HuH-7 (cell line): Measurements from ENCODE around the gene COL25A1.
"Not testable (repeated sequence)": the region's sequence is repeated elsewhere in the genome, so short reads cannot be mapped to it uniquely, and the experiment has no call there.

Experiments
- DNase-seq: peaks from one replicate; pipeline ENCODE4 v3.0.0; 2011; ENCODE audit warnings: low spot score

Gene COL25A1

DNA sequence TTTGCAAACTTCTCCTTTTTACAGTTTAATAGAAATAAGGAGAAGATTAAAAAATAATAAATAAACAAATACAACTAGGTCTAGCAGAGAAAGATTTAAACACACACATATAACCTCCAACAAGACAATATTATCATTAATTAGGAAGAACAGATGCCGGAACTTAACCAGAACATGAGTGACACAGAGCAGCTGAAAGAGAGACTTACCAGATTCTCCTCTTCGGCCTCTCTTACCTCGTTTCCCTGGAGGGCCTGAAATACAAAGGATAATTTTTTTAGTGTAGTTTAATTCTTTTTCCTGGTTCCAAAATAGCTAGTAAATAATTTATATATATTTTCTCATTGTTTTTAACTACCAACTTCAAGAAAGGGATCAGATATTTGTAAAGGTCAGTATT, 252.5 kb downstream of the COL25A1 start:
- no peak for DNase-seq

DNA sequence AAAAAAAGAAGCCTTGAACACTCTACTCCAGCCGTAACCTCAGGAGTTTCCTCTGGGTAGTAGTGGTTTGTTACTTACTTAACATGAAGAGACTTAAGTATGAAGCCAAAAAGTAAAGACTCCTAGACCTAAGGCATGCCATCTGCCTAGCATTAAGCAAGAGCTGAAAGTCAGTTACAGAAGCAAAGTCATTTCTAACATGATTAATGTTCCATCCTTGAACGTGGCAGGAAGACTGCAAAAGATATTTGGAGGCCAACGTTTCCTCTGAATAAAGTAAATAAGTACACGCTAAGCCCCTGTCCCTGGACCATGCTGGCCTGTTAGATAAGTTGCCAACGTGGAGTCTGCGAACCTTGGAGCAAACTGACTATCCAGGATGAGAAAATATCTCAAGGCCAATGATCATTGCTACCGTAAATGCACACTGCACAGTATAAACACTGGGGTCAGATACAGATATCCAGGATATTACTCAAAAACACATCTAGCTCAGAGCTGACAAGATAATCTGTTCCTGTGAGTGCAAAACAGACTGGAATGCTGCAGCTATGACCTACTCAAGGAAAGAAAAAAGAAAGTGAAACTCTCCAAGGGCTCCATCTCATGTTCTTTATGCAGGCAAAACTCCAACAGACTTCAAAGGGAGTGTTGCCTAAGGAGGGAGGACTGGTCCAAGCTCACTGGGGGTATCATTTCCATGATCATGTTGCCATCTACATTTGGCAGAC, 255.8 kb downstream of the COL25A1 start:
- no peak for DNase-seq

DNA sequence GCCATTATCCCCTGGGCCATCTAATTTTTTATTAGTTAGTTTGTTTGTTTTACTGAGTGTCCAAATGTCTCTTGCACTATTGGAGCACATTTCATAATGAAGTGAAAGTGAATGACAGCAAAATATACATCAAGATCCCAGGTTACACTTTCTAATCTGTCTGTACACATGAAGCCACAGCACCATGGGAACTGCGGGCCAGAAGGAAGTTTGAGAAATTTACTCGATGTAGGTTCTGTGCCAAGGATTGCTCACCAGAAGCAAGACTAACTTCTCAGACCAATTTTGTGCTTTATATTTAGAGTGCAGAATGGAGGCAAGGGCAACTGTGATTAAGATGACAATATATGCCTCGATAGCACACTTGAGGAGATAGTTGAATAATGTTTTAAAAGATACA, 258.0 kb downstream of the COL25A1 start:
- no peak for DNase-seq

DNA sequence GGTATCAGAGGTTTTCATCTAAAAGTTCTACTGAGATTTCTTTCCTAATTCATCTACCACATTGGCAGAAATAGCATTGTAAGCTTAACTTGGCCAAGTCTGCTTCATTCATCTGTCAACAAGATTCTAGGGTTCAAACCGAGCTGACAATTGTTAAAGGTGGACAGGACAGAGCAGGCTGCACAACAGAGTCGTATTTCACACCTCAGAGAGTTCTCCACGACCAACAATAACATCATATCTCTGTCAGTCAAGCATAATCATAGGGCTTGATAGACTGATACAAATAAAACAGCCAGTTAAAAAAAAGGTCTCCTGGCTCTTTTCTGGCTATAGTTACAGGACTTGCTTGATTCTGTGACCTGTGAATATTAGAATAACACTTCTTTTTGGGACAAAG, 259.2 kb downstream of the COL25A1 start:
- no peak for DNase-seq

DNA sequence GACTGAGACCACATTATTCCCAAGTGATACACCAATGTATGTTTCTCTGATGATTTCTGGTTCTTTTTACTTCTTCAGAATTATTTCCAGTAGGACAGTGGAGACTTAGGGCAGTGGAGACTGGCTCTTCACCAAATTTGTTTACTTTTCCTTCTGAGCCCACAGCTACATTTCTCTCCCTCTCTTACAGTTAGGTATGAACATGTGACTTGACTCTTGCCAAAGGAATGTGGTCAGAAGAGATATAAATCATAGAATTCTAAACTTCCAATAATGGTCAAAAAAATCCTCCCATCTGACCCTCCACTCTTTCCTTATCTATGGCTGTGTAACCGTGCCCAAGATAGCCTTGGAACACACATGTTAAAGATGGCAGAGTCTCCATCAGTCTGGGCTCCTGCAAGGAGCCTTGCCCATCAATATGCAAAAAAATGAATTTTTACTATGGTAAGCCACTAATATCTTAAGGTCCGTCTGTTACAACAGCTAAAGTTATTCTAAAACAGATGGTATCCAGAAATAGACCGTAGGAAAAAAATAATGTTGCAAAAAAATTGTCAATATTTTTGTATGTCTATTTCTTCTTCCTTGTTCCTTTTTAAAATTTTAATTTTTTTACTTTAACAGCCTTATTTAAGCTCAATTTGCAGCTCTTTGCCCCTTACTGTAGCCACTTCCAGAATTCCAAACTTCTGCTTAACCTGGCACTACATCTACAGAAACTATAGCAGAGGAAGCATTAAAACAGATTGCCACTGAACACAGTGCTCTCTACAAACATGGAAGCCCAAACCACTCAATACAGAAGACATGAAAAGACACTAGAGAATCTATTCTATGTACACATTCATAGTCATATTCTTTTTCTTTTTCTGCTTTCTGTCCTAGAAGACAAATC, 260.7 kb downstream of the COL25A1 start:
- DNase-seq: no peak

DNA sequence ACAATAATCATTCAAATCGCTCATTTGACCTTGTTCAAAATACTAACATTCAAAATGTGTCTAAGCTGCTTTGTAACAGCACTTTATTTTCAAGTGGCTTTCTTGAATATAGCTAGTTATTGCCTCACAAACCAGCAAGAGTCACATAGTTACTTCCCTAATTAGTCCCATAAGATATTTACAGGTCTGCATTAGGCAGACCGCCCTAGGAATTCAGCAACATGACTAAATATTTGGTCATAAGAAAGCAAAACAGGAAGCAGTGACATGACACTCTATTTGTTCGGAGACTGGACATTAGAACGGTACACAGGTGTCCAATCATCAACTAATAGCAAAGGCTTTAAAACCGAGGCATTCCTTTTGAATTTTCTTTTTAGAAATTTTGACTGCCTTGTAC, 262.0 kb downstream of the COL25A1 start:
- DNase-seq: no peak

DNA sequence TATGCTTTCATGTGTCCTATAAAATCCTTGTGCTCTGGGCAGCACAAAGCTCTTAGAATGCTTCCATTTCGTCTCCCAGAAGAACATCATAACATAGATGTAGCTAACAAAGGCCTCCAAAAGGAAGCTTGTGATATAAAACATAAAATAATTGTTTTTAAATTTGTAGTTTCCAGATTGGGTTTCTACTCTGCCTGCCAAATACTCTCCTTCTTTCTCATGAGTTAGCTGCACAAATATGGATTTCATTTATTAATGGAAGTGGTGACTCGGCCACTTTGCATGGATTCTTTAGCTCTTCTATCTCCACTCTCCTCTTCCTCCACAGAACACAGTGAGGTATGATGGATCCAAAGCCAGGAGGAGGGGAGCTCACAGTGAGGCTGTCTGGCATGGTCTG, 265.4 kb downstream of the COL25A1 start:
- DNase-seq: no peak

DNA sequence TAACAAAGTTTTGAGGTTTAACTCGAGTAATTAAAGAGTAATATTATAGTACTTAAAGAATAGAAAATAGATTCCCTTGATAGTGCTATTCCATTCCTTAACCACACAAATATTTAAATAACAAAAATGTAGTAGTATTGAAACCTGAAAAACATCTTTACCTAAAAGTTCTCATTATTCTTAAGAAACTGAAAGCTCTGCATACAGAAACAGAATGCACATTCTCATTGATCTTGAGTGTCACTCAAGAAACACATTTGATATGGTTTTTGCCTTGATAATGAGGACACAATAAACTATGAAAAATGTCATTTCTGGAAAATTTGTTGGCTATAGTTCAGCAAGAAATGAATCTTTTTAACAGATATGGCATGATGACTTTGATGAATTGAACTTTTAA, 268.5 kb downstream of the COL25A1 start:
- DNase-seq: no peak

DNA sequence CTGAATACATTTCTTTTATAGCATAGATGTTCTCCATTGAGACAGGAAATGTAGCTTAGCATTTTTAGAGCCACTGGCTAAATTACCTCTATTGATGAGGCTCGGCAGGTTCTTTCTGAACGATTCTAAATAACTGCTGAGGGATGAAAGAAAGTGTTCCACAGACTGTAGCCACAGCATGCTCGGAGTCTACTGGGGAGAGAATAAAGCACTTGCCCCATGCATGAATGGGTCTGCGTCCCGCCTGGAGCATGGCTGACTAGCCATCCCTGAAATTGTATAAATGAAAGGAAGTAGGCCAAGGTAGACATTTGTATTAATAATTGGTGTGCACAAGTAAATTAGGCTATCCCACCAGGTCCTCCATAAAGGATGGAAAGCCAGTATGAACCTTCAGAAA, 269.8 kb downstream of the COL25A1 start:
- DNase-seq: no peak

DNA sequence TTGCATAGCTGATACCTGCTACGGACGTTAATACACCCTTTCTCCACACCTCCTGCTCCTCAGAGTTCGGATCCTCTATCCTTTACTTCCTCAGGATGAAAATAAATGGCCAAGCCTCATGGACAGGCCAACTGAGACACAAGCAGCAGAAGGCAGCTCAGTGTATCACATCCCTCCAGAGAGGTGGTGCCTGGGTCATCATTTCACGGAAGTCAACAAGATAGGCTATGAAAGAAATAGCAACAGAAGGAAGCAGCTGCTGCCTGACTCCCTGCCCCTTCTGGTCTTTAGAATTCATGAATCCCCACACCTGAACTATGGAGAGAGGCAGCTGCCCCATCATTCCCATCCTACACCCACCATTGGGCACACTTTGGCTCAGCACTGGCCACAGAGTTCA, 272.5 kb downstream of the COL25A1 start:
- DNase-seq: no peak

DNA sequence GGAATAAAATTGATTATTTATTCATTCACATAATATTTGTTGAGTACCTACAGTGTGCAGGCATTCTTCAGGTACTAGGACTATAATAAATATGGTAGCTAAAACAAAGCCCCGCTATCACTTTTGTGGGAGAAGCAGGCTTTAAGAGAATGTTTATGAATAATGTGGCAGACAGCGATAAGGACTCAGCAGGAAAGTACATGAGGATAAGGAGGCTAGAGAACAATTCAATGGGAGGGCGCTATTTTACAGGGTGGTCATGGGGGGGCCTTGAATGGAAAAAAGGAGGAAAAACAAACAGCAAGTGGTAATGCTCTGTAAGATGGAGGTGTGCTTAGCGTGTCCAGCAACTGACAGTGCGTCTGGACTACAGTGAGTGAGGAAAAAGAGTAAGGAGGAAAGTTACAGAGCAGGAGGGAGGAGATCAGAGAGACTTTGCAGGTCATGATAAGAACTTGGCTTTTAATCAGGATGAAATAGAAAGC, 275.4 kb downstream of the COL25A1 start:
- no peak for DNase-seq

DNA sequence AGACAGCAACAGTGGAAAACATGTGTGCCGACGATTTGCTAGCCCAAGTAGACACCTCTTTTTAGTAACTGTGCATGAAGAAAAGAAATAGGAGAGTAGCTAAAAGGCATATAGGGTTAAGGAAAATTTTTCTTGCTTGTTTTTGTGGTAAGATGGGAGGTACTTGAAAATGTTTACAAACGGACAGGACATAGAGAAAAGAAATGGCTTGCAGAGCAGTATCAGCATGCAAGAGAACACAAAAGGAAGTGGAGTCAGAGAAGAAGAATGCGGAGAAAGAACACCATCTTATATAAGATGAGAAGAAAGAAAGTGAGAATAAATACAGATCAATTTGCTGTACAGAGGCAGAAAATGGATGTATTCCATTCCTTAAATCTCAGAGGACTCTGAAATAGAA, 275.9 kb downstream of the COL25A1 start:
- DNase-seq: no peak

DNA sequence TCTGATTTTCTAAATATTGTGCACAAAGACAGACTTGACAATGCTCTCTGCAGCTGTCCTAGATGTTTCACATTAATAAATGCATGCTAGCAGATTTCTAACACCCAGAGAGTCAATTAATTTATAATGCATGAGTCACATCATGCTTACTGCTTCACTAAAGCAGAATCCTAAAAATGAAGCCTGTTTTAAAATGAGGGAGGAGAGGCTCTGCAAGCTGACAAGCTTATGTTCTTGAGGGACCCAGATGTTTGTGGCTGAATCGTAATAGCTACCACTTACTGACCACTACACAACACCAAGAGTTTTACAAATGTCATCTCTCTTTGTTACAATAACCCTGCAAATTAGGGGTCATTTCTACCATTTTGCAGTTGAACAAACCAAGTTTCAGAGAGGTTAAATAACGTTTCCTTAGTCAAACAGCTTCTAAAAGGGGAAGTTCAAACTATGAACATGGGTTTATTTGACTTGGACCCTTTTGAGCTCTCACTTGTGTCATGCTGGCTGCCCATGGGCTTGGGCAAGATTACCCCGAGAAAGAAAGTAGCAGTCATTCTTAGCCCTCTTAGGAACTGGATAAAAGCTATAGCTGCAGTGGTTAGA, 276.9 kb downstream of the COL25A1 start:
- DNase-seq: no peak

DNA sequence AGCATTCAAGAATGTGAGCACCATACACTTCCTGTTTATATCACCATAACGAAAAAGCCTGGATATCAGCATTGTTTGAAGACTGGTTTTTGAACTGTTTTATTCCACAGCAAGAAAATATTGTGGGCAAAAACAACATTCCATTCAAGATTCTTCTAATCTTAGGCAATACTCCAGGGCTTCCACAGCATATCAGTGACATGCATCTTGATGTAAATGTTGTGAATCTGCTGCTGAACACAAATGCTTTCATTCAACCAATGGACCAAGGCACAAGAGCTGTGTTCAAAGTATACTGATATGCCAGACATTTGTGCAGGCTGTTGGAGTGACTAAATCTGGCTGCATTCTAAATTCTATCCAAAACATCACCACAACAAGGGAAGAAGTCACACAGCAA, 279.5 kb downstream of the COL25A1 start:
- no peak for DNase-seq

DNA sequence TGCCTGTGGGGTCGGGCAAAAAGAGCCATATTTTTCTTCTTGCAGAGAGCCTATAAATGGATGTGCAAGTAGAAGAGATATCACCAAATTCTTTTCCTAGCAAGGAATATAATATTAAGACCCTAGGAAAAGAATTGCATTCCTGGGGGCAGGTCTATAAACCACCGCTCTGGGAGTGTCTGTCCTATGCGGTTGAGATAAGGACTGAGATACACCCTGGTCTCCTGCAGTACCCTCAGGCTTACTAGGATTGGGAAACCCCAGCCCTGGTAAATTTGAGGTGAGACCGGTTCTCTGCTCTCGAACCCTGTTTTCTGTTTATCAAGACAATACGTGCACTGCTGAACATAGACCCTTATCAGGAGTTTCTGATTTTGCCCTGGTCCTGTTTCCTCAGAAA, 280.8 kb downstream of the COL25A1 start:
- not testable (repeated sequence) for DNase-seq

DNA sequence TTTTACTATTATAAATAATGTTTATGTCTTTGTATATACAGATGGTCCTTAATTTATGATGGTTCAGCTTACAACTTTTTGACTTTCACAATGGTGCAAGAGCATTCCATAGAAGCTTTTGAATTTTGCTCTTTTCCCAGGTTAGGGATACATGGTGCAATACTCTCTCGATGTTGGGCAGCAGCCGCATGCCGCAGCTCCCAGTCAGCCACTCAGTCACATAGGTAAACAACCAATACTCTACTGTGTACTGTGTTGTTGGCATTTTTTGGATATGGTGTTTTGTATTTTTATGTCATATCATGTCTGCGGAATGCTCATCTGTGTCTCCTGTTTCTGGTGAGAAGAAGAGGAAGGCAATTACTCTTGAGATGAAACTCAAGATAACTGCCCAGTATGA, 281.6 kb downstream of the COL25A1 start:
- no peak for DNase-seq

DNA sequence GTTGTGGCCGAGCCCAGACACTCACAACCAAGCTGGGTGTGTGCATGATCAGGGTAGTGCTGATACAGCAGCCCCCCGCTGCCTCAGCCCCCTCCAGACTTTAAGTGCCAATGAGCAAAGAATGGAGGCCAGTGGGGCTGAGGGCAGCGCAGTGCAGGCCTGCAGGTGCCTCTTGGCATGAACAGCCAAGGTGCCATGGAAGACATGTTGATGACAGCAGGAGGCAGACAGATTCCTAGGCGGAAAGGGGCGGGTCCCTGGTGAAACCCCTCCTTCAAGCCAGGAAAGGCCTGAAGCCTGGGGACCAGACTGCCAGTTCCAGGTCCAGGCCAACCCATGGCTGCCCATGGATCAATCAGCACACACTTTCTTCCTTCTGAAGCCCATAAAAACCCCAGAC, 286.3 kb downstream of the COL25A1 start:
- no peak for DNase-seq

DNA sequence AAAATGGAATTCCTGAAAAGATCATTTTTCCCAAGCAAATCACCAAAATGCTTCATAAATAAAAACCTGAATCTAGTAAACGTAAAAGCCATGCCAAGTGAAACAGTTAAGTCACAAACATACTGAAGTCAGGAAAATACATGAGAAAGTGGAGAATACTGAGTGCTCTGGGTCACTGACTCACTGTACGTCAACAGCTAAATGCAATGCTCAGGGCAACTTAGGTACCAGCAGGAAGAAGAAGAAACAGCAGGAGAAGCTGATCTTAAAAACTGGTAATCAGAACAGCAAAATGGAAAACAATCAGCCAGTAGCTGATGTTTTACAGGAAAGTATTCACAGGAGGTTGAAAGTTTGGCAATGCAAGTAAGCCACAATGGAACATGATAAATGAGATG, 287.0 kb downstream of the COL25A1 start:
- DNase-seq: no peak

DNA sequence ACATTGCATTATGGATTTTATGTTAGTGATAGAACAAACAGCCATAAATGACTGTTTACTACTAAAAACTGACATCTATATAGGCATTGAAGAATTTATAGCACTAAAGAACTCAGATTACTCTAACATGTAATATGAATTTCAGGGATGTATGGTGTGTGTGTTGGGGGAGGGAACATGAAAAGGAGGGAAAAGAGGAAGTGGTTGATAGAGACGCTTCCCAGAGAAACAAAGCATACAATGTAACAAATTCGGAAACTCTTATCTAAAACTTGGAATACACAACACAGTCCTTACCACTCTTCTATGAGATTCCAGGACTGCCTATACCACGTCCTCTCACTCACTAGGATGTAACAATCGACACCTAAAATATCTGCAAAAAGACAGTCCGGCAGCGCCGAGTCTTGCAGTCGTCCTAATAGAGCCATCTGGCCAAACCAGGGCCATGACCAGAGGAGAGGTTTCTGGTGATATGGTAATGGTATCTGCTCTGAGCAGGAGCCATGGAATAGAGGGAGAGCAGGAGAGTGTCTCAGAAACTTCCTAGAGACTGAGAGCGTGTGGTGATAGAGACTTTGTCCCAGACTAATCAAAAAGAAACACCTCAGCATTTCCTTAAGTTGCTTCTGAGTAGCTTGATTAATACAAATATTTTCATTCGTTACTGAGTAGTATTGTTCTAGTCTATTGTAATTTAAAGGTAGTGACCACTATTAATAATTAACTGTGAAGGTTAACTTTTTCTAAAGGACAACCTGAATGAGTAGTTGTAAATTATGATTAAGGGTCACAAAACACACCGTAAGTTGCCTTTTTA, 287.7 kb downstream of the COL25A1 start:
- DNase-seq: no peak

DNA sequence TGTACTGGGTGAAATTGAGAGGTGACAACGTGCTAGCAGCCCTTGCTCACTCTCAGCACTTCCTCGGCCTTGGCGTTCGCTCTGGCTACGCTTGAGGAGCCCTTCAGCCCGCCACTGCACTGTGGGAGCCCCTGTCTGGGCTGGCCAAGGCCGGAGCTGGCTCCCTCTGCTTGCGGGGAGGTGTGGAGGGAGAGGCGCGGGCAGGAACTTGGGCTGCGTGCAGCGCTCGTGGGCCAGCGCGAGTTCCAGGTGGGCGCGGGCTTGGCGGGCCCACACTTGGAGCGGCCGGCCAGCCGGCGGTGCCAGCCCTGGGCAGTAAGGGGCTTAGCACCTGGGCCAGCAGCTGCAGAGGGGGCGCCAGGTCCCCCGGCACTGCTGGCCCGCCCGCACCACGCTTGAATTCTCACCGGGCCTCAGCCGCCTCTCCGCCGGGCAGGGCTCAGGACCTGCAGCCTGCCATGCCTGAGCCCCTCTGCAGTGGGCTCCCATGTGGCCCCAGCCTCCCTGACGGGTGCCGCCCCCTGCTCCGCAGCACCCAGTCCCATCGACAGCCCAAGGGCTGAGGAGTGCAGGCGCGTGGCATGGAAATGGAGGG, 290.1 kb downstream of the COL25A1 start:
- no peak for DNase-seq

DNA sequence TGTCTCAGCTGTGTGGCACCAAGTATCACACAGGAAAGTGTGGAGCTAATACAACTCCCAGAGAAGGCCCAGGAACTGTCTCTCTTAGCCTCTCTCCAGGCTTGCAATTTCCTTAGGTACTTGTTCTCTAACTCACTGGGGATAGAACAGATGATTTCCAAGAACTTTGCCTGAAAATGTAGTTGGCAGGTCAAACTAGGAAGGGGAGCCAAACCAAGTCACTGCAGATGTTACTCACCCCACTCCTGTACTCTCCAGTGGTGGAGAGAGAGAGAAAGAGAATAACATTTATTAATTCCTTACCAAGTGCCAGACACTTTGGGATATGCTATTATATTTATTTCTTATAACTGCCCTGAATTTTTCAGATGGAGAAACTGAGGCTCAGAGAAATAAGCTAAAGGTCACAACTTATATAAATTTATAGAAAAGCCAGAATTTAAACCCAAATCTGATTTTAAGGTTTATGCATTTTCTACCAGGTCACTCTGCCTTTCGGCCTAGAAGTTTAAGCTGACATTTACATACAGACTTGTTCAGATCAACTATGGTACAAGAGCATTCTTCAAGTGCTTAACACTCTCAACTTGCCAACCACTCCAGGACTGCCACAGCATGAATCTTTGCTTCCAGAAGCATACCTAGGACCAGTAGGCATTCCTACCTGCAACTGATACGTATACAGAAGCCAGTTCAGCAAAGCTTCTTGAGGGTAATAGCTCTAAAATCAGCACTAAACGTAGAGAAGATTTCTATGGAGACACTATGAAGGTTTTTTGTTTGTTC, 291.0 kb downstream of the COL25A1 start:
- DNase-seq: no peak
